Loucy (cell line): ENCODE data around the gene DDX11.
"Not testable (repeated sequence)": the region's sequence is repeated elsewhere in the genome, so short reads cannot be mapped to it uniquely, and the experiment has no call there.

ENCODE experiments used
- EZH2phosphoT487 ChIP-seq: fragments of 200-600 bp; IDR thresholded peaks from 2 replicates; pipeline ENCODE4 v1.6.1; 2018; ENCODE audit warnings: antibody characterized with exemption, mild to moderate bottlenecking, moderate library complexity, borderline replicate concordance
- TF ChIP-seq, protein P1 (sequence below): fragments of 200-600 bp; sonication (generic); conservative IDR thresholded peaks from 2 replicates; pipeline ENCODE4 v1.5.1; 2014; ENCODE audit warnings: mild to moderate bottlenecking, antibody characterized with exemption, low read length

DNA sequence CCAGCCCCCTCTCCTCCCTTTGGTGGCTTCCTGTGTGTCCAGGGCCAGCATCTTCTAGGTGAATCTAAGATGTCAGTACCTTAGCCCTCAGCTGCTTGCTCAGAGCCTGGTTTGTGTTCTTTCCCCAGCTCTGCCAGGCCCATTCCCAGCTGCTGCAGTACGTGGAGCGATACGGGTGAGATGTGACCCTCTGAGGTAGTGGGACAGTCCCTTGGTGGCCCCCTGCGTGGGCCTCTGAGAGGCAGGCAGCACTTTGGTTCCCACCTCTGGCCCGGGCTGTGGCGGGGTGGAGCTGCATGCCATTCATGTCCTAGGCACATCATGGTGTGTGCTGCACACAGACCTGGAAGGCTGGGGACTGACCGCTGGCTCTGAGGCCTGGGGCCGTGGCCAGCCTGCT lies 19.1 kb downstream of the DDX11 start:
- TF ChIP-seq, protein P1, sequence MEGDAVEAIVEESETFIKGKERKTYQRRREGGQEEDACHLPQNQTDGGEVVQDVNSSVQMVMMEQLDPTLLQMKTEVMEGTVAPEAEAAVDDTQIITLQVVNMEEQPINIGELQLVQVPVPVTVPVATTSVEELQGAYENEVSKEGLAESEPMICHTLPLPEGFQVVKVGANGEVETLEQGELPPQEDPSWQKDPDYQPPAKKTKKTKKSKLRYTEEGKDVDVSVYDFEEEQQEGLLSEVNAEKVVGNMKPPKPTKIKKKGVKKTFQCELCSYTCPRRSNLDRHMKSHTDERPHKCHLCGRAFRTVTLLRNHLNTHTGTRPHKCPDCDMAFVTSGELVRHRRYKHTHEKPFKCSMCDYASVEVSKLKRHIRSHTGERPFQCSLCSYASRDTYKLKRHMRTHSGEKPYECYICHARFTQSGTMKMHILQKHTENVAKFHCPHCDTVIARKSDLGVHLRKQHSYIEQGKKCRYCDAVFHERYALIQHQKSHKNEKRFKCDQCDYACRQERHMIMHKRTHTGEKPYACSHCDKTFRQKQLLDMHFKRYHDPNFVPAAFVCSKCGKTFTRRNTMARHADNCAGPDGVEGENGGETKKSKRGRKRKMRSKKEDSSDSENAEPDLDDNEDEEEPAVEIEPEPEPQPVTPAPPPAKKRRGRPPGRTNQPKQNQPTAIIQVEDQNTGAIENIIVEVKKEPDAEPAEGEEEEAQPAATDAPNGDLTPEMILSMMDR = not testable (repeated sequence)
- TF ChIP-seq EZH2phosphoT487 = not testable (repeated sequence)
